ENCODE data around the gene SH2D1B. TPM values are rescaled to one million over a fixed set of nuclear protein-coding genes. Genes with fewer than 3 reads are reported as not detected.
"Not testable (repeated sequence)": the region's sequence is repeated elsewhere in the genome, so short reads cannot be mapped to it uniquely, and the experiment has no call there.

SH2D1B gene
- total and polyA plus RNA-seq, 12 donors, result 0.09 to 0.60 (median 0.15) TPM; not detected in 7

GRCh38 chr1:162353702-162354101 is 58.2 kb downstream of the SH2D1B start:
- Histone ChIP-seq H3K4me3 (no peak overlapping the region), H3K36me3 (no peaks in the 10 kb centered on the region), H3K27ac (no peak overlapping the region), H3K27me3 (no peaks in the 10 kb centered on the region), H3K4me1 (peaks cover 0 to 28% (median 8%) of the 10 kb centered on the region in 9 donors), H3K9me3 (no peaks in the 10 kb centered on the region)
- 80 to 82% methylated on average over 5 of the region's 5 CpGs for WGBS, 2 donors
- ATAC-seq, result no peak
- no peak for TF ChIP-seq CTCF (IDR thresholded peaks at IDR 0.05)
- DNase-seq, result no peak
- intact Hi-C loops (cut with DNase I), result no loop called here

- intact Hi-C loops (cut with DNase I), result no loop called here
- DNase-seq (no peak), ATAC-seq (no peak)
- H3K27me3 ChIP-seq, result no peaks in the 10 kb centered on the region
- no peak overlapping the region for H3K27ac ChIP-seq
- no peaks in the 10 kb centered on the region for H3K9me3 ChIP-seq
- H3K36me3 ChIP-seq, result no peaks in the 10 kb centered on the region
- no peak for TF ChIP-seq CTCF (IDR thresholded peaks at IDR 0.05)
- 81 to 85% methylated on average over 9 of the region's 9 CpGs for WGBS, 2 donors
- peaks cover 0 to 22% (median 8%) of the 10 kb centered on the region in 9 donors for H3K4me1 ChIP-seq
- H3K4me3 ChIP-seq, result no peak overlapping the region
Measured at GRCh38 chr1:162353078-162353477, 58.9 kb downstream of the SH2D1B start.

- intact Hi-C loops (cut with DNase I); H3K9me3 ChIP-seq; H3K4me3 ChIP-seq; DNase-seq; H3K27me3 ChIP-seq; H3K36me3 ChIP-seq; ATAC-seq; H3K27ac ChIP-seq: not testable (repeated sequence)
- peaks cover 0 to 19% (median 8%) of the 10 kb centered on the region in 9 donors for H3K4me1 ChIP-seq
- 93 to 95% methylated on average over 3 of the region's 4 CpGs for WGBS, 2 donors
Measured at GRCh38 chr1:162351874-162352273, 60.1 kb downstream of the SH2D1B start.

GRCh38 chr1:162351246-162351842 is 60.6 kb downstream of the SH2D1B start:
- no peak for TF ChIP-seq CTCF (IDR thresholded peaks at IDR 0.05)
- no peak overlapping the region for H3K27ac ChIP-seq
- no peaks in the 10 kb centered on the region for H3K9me3 ChIP-seq
- no peaks in the 10 kb centered on the region for H3K36me3 ChIP-seq
- WGBS, 2 donors, result 80 to 87% methylated on average over 6 of the region's 6 CpGs
- no peak overlapping the region for H3K4me3 ChIP-seq
- no peak for DNase-seq
- no peak for ATAC-seq
- no peaks in the 10 kb centered on the region for H3K27me3 ChIP-seq
- intact Hi-C loops (cut with DNase I), result no loop called here
- peaks cover 0 to 19% (median 8%) of the 10 kb centered on the region in 9 donors for H3K4me1 ChIP-seq

GRCh38 chr1:162349635-162350330 is 62.2 kb downstream of the SH2D1B start:
- TF ChIP-seq CTCF (IDR thresholded peaks at IDR 0.05), result no peak

More at GRCh38 chr1:162349635-162350330, 62.2 kb downstream of the SH2D1B start:
- WGBS, 2 donors, result 48 to 63% methylated on average over 11 of the region's 11 CpGs
- Histone ChIP-seq H3K4me1 (peaks cover 0 to 19% (median 8%) of the 10 kb centered on the region in 9 donors), H3K27ac (peak overlapping the region in 2 of 10 donors; percentile 5 to 11), H3K36me3 (peaks cover 0 to 4% (median 0%) of the 10 kb centered on the region in 9 donors), H3K9me3 (no peaks in the 10 kb centered on the region), H3K4me3 (no peak overlapping the region), H3K27me3 (no peaks in the 10 kb centered on the region)
- intact Hi-C loops (cut with DNase I), result no loop called here
- peak in 1 of 8 donors; percentile 61 for ATAC-seq
- DNase-seq, result no peak

Data from heart right ventricle (tissue), 16 donors.